Measurements from ENCODE around the gene ADAMTSL1.

DNA sequence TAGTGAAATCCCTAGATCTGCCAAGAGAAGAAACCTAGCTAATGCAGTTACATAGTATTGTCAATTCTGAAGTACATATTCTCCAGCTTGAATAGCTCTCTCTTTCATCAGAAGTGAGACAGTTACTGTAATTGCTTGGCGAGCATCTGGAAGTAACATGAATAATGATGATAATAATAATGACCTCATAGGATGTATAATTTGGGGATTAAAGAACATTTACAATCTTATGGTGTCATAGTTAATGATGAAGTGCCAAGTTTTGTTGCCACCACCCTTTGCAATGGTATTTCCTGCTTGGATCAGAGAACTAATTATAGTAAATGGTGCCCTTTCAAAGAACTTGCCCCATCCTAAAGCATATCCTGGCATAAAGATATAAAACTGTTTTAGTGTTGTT is 201.4 kb downstream of the ADAMTSL1 start:
- TF ChIP-seq, protein P1, sequence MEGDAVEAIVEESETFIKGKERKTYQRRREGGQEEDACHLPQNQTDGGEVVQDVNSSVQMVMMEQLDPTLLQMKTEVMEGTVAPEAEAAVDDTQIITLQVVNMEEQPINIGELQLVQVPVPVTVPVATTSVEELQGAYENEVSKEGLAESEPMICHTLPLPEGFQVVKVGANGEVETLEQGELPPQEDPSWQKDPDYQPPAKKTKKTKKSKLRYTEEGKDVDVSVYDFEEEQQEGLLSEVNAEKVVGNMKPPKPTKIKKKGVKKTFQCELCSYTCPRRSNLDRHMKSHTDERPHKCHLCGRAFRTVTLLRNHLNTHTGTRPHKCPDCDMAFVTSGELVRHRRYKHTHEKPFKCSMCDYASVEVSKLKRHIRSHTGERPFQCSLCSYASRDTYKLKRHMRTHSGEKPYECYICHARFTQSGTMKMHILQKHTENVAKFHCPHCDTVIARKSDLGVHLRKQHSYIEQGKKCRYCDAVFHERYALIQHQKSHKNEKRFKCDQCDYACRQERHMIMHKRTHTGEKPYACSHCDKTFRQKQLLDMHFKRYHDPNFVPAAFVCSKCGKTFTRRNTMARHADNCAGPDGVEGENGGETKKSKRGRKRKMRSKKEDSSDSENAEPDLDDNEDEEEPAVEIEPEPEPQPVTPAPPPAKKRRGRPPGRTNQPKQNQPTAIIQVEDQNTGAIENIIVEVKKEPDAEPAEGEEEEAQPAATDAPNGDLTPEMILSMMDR (IDR thresholded peaks at IDR 0.05; ENCODE audit: insufficient read depth, low read length, poor library complexity, severe bottlenecking): no peak
- TF ChIP-seq EZH2phosphoT487 (conservative IDR thresholded peaks at IDR 0.05; ENCODE audit: low read length): no peak

Measured in SU-DHL-6 (cell line).